Measurements from ENCODE around the gene SSTR5.

The SSTR5 gene

GRCh38 chr16:1073262-1073558, 663 bp downstream of the SSTR5 start:
- TF ChIP-seq POLR2AphosphoS5 (IDR thresholded peaks at IDR 0.05; ENCODE audit: low read depth, low read length) (no peak), FOXP2 (optimal IDR thresholded peaks at IDR 0.05; ENCODE audit: borderline replicate concordance, extremely low read depth, extremely low read length, insufficient read depth) (no peak), REST (IDR thresholded peaks at IDR 0.05; ENCODE audit: insufficient read depth in 1 of 2, low read depth in 2 of 2, low read length in 2 of 2) (no peak), TAF1 (IDR thresholded peaks at IDR 0.05; ENCODE audit: borderline replicate concordance, insufficient read depth, low read length) (no peak), SIN3A (IDR thresholded peaks at IDR 0.05; ENCODE audit: borderline replicate concordance, insufficient read depth, low read length) (no peak)

GRCh38 chr16:1073566-1074378, 1.2 kb downstream of the SSTR5 start:
- no peak for TF ChIP-seq REST (IDR thresholded peaks at IDR 0.05; ENCODE audit: insufficient read depth in 1 of 2, low read depth in 2 of 2, low read length in 2 of 2)
- no peak for TF ChIP-seq SIN3A (IDR thresholded peaks at IDR 0.05; ENCODE audit: borderline replicate concordance, insufficient read depth, low read length)
- no peak for TF ChIP-seq POLR2AphosphoS5 (IDR thresholded peaks at IDR 0.05; ENCODE audit: low read depth, low read length)
- no peak for TF ChIP-seq FOXP2 (optimal IDR thresholded peaks at IDR 0.05; ENCODE audit: borderline replicate concordance, extremely low read depth, extremely low read length, insufficient read depth)
- no peak for TF ChIP-seq TAF1 (IDR thresholded peaks at IDR 0.05; ENCODE audit: borderline replicate concordance, insufficient read depth, low read length)

GRCh38 chr16:1074379-1074649, 1.8 kb downstream of the SSTR5 start:
- TF ChIP-seq SIN3A (IDR thresholded peaks at IDR 0.05; ENCODE audit: borderline replicate concordance, insufficient read depth, low read length) (no peak), FOXP2 (optimal IDR thresholded peaks at IDR 0.05; ENCODE audit: borderline replicate concordance, extremely low read depth, extremely low read length, insufficient read depth) (no peak), POLR2AphosphoS5 (IDR thresholded peaks at IDR 0.05; ENCODE audit: low read depth, low read length) (no peak), REST (IDR thresholded peaks at IDR 0.05; ENCODE audit: insufficient read depth in 1 of 2, low read depth in 2 of 2, low read length in 2 of 2) (no peak), TAF1 (IDR thresholded peaks at IDR 0.05; ENCODE audit: borderline replicate concordance, insufficient read depth, low read length) (no peak)

- no peak for TF ChIP-seq POLR2AphosphoS5 (IDR thresholded peaks at IDR 0.05; ENCODE audit: low read depth, low read length)
- no peak for TF ChIP-seq TAF1 (IDR thresholded peaks at IDR 0.05; ENCODE audit: borderline replicate concordance, insufficient read depth, low read length)
- TF ChIP-seq REST (IDR thresholded peaks at IDR 0.05; ENCODE audit: insufficient read depth in 1 of 2, low read depth in 2 of 2, low read length in 2 of 2): no peak
- TF ChIP-seq FOXP2 (optimal IDR thresholded peaks at IDR 0.05; ENCODE audit: borderline replicate concordance, extremely low read depth, extremely low read length, insufficient read depth): no peak
- TF ChIP-seq SIN3A (IDR thresholded peaks at IDR 0.05; ENCODE audit: borderline replicate concordance, insufficient read depth, low read length): no peak
Observed at GRCh38 chr16:1075546-1075945, 3.0 kb downstream of the SSTR5 start.

Measured in PFSK-1 (cell line).